SK-N-MC (cell line): ENCODE measurements around the gene ZNF140.

ENCODE experiments used
- DNase-seq: peaks from one replicate; pipeline ENCODE4 v3.0.0-alpha.2; 2011; ENCODE audit warnings: low read depth, low spot score
- H3K27ac ChIP-seq: fragments of 200-600 bp; sonication (generic); 2 replicates; pipeline ENCODE4 v1.5.1; 2016; ENCODE audit warnings: mixed run types
- H3K36me3 ChIP-seq: fragments of 200-600 bp; sonication (generic); 2 replicates; pipeline ENCODE4 v1.6.1; 2017; ENCODE audit warnings: antibody characterized with exemption, low read length, mixed read lengths; ENCODE audit not compliant: insufficient read depth
- H3K4me3 ChIP-seq: fragments of 200-600 bp; sonication (generic); 2 replicates; pipeline ENCODE4 v1.5.1; 2016
- H3K9ac ChIP-seq: fragments of 200-600 bp; sonication (generic); 2 replicates; pipeline ENCODE4 v1.8.0; 2017; ENCODE audit warnings: mixed run types, mixed read lengths; ENCODE audit not compliant: insufficient read length
- H3K9me3 ChIP-seq: fragments of 200-600 bp; sonication (generic); 2 replicates; pipeline ENCODE4 v1.6.1; 2017; ENCODE audit warnings: low read depth, mild to moderate bottlenecking, antibody characterized with exemption, low read length, moderate library complexity, mixed read lengths
- EZH2 ChIP-seq: fragments of 200-600 bp; sonication (generic); IDR thresholded peaks from one replicate; pipeline ENCODE4 v1.6.1; 2017; ENCODE audit warnings: antibody characterized with exemption
- FOXP2 ChIP-seq: optimal IDR thresholded peaks from 2 replicates; pipeline ENCODE3; 2011; ENCODE audit warnings: mild to moderate bottlenecking, moderate library complexity; ENCODE audit not compliant: insufficient read depth; ENCODE audit errors: extremely low read length, control extremely low read depth
- POLR2AphosphoS5 ChIP-seq: IDR thresholded peaks from 2 replicates; pipeline ENCODE4 v1.6.1; 2012; ENCODE audit warnings: mild to moderate bottlenecking, low read depth, low read length, borderline replicate concordance

Gene ZNF140

DNA sequence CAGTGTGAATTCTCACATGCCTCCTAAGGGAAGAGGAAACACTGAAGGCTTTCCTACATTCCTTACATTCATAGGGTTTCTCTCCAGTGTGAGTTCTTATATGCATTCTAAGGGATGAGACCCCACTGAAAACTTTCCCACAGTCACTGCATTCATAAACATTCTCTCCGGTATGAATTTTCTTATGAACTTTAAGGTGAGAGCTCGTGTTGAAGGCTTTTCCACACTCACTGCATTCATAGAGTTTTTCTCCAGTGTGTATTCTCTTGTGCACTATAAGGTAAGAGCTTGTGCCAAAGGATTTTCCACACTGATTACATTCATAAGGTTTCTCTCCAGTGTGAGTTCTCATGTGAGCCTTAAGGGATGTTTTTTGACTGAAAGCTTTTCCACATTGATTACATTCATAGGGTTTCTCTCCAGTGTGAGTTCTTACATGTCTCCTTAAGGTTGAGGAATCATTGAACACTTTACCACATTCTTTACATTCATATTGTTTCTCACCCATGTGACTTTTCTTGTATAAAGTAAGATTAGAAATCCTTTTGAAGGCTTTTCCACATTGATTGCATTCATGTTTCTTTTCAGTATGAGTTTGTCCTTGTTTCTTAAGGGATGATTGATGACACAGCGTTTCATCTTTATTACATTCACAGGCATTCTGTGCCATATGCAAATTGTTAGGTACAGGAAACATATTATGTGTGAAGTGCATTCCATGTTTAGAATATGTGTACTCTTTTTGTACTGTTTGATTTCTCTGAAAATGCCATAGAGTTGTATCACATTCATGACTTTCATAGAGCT, 39.9 kb downstream of the ZNF140 start:
- Histone ChIP-seq H3K4me3 (no peak overlapping the region), H3K27ac (no peak overlapping the region), H3K9me3 (peaks cover 62% of the 10 kb centered on the region), H3K9ac (no peak overlapping the region), H3K36me3 (peaks cover 60% of the 10 kb centered on the region)
- no peak for DNase-seq
- TF ChIP-seq EZH2 (no peak), POLR2AphosphoS5 (no peak), FOXP2 (no peak)

DNA sequence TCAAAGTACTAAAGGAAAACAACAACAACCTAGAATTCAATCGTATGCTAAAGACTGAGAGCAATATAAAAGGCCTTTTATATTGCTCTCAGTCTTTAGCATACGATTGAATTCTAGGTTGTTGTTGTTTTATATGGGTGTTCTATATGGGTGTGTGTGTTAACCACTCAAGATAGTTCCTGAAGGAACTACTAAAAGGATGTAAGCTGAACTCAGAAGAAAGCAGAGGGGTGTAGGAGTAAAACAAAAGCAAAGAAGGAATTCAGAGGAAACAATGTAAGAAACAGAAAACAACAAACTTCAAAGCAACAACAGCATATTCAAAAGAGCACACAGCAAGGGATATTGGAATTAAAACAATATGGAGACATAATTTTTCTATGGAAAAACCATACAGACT, 44.0 kb downstream of the ZNF140 start:
- no peak for DNase-seq
- TF ChIP-seq EZH2 (no peak), POLR2AphosphoS5 (no peak), FOXP2 (no peak)
- Histone ChIP-seq H3K36me3 (peaks cover 74% of the 10 kb centered on the region), H3K9me3 (peaks cover 65% of the 10 kb centered on the region), H3K9ac (no peak overlapping the region), H3K4me3 (no peak overlapping the region), H3K27ac (no peak overlapping the region)

DNA sequence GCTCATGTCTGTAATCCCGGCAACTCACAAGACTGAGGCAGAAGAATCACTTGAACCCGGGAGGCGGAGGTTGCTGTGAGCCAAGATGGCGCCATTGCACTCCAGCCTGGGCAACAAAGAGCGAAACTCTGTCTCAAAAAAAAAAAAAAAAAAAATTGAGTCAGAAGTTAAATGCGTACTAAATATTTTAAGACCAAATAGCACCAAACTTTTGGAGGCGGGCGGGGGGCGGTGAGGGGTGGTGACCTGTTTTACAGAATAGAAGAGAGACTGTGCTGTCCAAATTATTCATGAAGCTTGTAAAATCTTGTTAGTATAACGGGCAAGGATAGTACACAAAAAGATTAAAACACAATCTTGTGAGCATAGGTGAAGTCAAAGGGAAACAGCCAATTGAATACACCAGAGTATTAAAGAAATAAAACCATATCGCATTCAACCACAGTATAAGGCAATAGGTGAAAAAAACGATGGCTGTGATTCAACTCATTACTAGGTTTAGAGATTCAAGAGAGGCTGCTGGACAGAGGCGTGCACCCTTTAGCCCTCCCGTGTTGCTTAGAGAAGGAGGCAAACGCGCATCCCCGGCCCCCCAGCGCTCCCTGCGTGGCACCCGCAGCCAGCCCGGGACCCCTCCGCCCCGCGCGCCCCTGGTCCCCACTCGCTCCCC, 48.8 kb downstream of the ZNF140 start:
- TF ChIP-seq FOXP2: no peak
- no peak for TF ChIP-seq EZH2
- TF ChIP-seq POLR2AphosphoS5: no peak
- no peak for DNase-seq
- peak overlapping the region; percentile 89 for H3K9ac ChIP-seq
- peak overlapping the region; percentile 97 for H3K27ac ChIP-seq
- H3K36me3 ChIP-seq: peaks cover 69% of the 10 kb centered on the region
- H3K9me3 ChIP-seq: peaks cover 35% of the 10 kb centered on the region
- peak overlapping the region; percentile 97 for H3K4me3 ChIP-seq

DNA sequence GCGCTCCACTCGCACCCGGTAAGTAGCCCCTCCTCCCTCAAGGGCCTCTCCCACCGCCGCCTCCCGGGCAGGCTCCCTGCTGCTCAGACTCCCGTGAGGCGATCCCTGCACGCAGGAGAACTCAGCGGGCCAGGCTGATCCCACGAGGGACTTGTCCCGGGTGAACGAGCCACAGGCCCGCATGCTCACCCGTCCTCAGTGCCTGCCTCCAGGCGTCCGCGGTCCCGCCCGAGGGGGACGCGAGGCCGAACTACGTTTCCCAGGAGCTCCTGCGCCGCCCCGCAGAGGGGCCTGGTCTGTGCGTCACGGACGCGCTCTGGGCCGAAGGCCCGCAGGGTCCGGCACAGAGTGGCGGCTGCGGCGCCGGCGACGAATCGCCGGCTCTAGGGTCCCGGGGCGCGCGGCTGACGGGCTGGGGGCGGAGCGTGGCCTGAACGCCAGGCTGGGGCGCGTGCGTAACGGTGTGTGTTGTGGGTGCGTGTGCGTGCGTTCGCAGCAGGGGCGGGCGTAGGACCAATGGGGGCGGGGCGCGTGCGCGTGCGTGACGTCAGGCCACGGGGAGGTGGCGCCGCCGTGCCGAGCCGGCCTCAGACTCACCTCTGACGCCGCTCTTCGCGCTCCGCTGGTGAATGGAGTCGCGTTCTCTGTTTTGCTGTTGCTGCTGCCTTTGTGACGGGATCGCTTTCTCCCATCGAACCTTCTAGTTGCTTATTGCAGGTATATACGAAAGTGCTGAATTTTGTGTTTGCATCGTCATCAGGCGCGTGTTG, 49.5 kb downstream of the ZNF140 start, which contains the start of the genes ZNF10 and ZNF891:
TSS of gene ZNF10 (plus strand) at position 590 of the 770 bp plus-strand sequence. CDS start 13,866 bp downstream, outside the sequence.
TSS of gene ZNF891 (minus strand) at position 237 of the 770 bp plus-strand sequence. CDS start 8,356 bp downstream, outside the sequence.
- no peak for TF ChIP-seq FOXP2
- peak; percentile 74 for TF ChIP-seq POLR2AphosphoS5
- DNase-seq: peak; percentile 47
- peak within 1 kb of the TSS; percentile 97 for H3K4me3 ChIP-seq
- H3K9ac ChIP-seq: peak within 1 kb of the TSS; percentile 89
- H3K27ac ChIP-seq: peak within 1 kb of the TSS; percentile 97
- peaks cover 30% of the 10 kb centered on the region for H3K9me3 ChIP-seq
- peaks cover 73% of the 10 kb centered on the region for H3K36me3 ChIP-seq

DNA sequence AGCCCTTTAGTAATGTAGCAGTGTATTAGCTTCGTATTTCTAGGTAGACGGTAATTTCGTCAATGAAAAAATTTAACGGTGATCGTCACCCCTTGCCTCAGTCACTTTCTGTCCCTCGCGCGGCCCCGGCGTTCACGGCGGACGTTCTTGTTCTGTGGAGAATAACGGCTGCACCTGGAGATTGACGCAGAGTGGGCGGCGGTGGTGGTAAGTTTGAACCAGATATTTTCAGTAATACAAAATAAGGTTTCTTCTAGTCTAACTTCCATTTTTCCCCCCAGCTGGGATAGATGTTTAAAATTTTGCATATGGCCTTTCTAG, 50.0 kb downstream of the ZNF140 start:
- Histone ChIP-seq H3K36me3 (peaks cover 73% of the 10 kb centered on the region), H3K27ac (peak overlapping the region; percentile 97), H3K9ac (peak overlapping the region; percentile 77), H3K4me3 (peak overlapping the region; percentile 97), H3K9me3 (peaks cover 25% of the 10 kb centered on the region)
- no peak for DNase-seq
- TF ChIP-seq EZH2 (no peak), POLR2AphosphoS5 (no peak), FOXP2 (no peak)

DNA sequence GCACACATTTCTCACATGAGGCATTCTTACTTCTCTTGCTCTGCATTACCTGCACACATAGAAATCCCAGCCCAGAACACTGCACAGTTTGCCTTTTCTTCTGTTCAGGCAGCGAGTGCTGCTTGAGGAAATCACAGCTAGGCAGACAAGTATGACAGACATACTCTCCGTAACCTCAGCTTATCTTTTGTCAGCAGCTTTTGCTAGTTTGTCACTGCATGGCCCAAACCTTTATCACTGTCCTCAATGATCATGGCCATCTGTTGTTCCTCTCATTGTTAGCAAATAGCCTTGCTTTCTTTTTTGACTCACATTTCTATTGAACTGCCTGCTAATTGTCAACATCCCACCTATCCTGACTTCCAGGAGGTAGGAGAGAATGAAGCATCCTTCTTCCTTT, 55.0 kb downstream of the ZNF140 start:
- DNase-seq: no peak
- no peak overlapping the region for H3K27ac ChIP-seq
- H3K36me3 ChIP-seq: peaks cover 85% of the 10 kb centered on the region
- H3K9me3 ChIP-seq: peaks cover 20% of the 10 kb centered on the region
- H3K4me3 ChIP-seq: no peak overlapping the region
- H3K9ac ChIP-seq: no peak overlapping the region
- TF ChIP-seq FOXP2 (no peak), EZH2 (no peak), POLR2AphosphoS5 (no peak)

DNA sequence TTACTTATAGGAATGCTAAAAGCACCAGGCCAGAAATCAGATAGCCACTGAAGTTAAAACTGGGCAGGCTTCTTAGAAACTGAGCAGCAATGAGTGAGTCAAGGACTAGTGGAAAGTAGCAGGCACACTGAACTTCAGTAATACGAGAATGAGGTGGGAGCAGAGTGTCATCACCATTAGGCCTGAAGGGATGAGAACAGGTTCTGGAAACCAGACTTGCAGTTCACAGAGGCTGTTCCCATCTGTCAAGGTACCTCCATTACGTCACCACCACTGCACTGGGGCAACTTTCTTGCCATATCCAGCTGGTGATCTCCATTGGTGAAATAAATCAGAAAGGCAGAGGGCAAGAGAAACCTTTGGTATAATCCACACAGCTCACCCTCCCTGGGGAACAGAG, 65.3 kb downstream of the ZNF140 start:
- peaks cover 54% of the 10 kb centered on the region for H3K36me3 ChIP-seq
- peaks cover 9% of the 10 kb centered on the region; the same call in 1 of the 2 replicates for H3K9me3 ChIP-seq
- H3K27ac ChIP-seq: no peak overlapping the region
- no peak for DNase-seq
- H3K4me3 ChIP-seq: no peak overlapping the region
- TF ChIP-seq EZH2 (no peak), FOXP2 (no peak), POLR2AphosphoS5 (no peak)
- no peak overlapping the region for H3K9ac ChIP-seq

DNA sequence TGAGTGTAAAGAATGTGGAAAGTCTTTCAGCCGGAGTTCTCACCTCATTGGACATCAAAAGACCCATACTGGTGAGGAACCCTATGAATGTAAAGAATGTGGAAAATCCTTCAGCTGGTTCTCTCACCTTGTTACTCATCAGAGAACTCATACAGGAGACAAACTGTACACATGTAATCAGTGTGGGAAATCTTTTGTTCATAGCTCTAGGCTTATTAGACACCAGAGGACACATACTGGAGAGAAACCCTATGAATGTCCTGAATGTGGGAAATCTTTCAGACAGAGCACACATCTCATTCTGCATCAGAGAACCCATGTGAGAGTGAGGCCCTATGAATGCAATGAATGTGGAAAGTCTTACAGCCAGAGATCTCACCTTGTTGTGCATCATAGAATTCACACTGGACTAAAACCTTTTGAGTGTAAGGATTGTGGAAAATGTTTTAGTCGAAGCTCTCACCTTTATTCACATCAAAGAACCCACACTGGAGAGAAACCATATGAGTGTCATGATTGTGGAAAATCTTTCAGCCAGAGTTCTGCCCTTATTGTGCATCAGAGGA, 75.5 kb downstream of the ZNF140 start:
- peaks cover 61% of the 10 kb centered on the region for H3K36me3 ChIP-seq

More for the DNA sequence above, 75.5 kb downstream of the ZNF140 start:
- Histone ChIP-seq H3K27ac (no peak overlapping the region), H3K4me3 (no peak overlapping the region), H3K9me3 (peaks cover 27% of the 10 kb centered on the region), H3K9ac (no peak overlapping the region)
- TF ChIP-seq POLR2AphosphoS5 (no peak), FOXP2 (no peak), EZH2 (no peak)
- no peak for DNase-seq
